ENCODE results near the gene ESR1.
"Not testable (repeated sequence)": the region's sequence is repeated elsewhere in the genome, so short reads cannot be mapped to it uniquely, and the experiment has no call there.

GRCh38 chr6:152076242-152076641, 268.8 kb downstream of the ESR1 start:
- TF ChIP-seq, protein P1, sequence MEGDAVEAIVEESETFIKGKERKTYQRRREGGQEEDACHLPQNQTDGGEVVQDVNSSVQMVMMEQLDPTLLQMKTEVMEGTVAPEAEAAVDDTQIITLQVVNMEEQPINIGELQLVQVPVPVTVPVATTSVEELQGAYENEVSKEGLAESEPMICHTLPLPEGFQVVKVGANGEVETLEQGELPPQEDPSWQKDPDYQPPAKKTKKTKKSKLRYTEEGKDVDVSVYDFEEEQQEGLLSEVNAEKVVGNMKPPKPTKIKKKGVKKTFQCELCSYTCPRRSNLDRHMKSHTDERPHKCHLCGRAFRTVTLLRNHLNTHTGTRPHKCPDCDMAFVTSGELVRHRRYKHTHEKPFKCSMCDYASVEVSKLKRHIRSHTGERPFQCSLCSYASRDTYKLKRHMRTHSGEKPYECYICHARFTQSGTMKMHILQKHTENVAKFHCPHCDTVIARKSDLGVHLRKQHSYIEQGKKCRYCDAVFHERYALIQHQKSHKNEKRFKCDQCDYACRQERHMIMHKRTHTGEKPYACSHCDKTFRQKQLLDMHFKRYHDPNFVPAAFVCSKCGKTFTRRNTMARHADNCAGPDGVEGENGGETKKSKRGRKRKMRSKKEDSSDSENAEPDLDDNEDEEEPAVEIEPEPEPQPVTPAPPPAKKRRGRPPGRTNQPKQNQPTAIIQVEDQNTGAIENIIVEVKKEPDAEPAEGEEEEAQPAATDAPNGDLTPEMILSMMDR (conservative IDR thresholded peaks at IDR 0.05 in 1 of 2, IDR thresholded peaks at IDR 0.05 in 1 of 2; ENCODE audit: extremely low read depth in 1 of 2, insufficient read depth in 1 of 2, low read depth in 1 of 2, low read length in 2 of 2) = not testable (repeated sequence)
- not testable (repeated sequence) for TF ChIP-seq EZH2 (IDR thresholded peaks at IDR 0.05; ENCODE audit: borderline replicate concordance, low read length)
